OCI-LY7 (cell line): ENCODE results near the gene CNDP1. TPM values are rescaled to one million over a fixed set of nuclear protein-coding genes. Genes with fewer than 3 reads are reported as not detected.

ENCODE experiments used
- BruUV-seq: library from RNA; stranded (reverse); fragments of 400-500 nt; replicated peaks from 2 replicates; lab custom pipeline; 2021; lab: Mats Ljungman, UMichigan
- CTCF ChIA-PET: fragments of 300-600 bp; sonication (Branson Sonifier 250); formaldehyde crosslinking; loops from one replicate; lab custom pipeline; 2022; ENCODE audit warnings: antibody characterized with exemption; ENCODE audit not compliant: unreplicated experiment; lab: Charles Lee
- POLR2A ChIA-PET: fragments of 300-600 bp; sonication (Branson Sonifier 250); formaldehyde crosslinking; loops from one replicate; lab custom pipeline; 2022; ENCODE audit warnings: antibody characterized with exemption; lab: Charles Lee
- DNase-seq: peaks from one replicate; pipeline ENCODE4 v3.0.0-alpha.2; 2015; ENCODE audit warnings: low spot score
- H2AFZ ChIP-seq: fragments of 200-600 bp; sonication (generic), shearing (Covaris generic); 2 replicates; pipeline ENCODE4 v1.6.1; 2014; ENCODE audit warnings: mild to moderate bottlenecking, antibody characterized with exemption, low read length, moderate library complexity
- H3K27ac ChIP-seq: fragments of 200-600 bp; sonication (generic); 2 replicates; pipeline ENCODE4 v1.5.1; 2014; ENCODE audit warnings: mixed run types, low read depth, mild to moderate bottlenecking, moderate library complexity, low read length, inconsistent platforms; ENCODE audit not compliant: poor library complexity, severe bottlenecking
- H3K36me3 ChIP-seq: fragments of 200-600 bp; sonication (generic); 2 replicates; pipeline ENCODE4 v1.6.1; 2014; ENCODE audit warnings: mild to moderate bottlenecking, antibody characterized with exemption, low read length, moderate library complexity, mixed read lengths; ENCODE audit not compliant: insufficient read depth
- H3K4me1 ChIP-seq: fragments of 200-600 bp; sonication (generic); 2 replicates; pipeline ENCODE4 v1.5.1; 2014; ENCODE audit warnings: mild to moderate bottlenecking, low read length; ENCODE audit not compliant: insufficient read depth, poor library complexity, severe bottlenecking
- H3K4me2 ChIP-seq: fragments of 200-600 bp; sonication (generic); 2 replicates; pipeline ENCODE4 v1.6.1; 2014; ENCODE audit warnings: mild to moderate bottlenecking, low read length
- H3K4me3 ChIP-seq: fragments of 200-600 bp; sonication (generic); 2 replicates; pipeline ENCODE4 v1.5.1; 2014; ENCODE audit warnings: mild to moderate bottlenecking, low read depth, low read length; ENCODE audit not compliant: poor library complexity, severe bottlenecking
- H3K79me2 ChIP-seq: fragments of 200-600 bp; sonication (generic); 2 replicates; pipeline ENCODE4 v1.6.1; 2016; ENCODE audit warnings: low read depth, mild to moderate bottlenecking, low read length, moderate library complexity, mixed read lengths; ENCODE audit not compliant: insufficient read depth
- H3K9me2 ChIP-seq: fragments of 200-600 bp; sonication (generic); 2 replicates; pipeline ENCODE4 v1.6.1; 2016; ENCODE audit warnings: mild to moderate bottlenecking, low read length, mixed read lengths; ENCODE audit not compliant: insufficient read depth
- H3K9me3 ChIP-seq: fragments of 200-600 bp; sonication (generic); 2 replicates; pipeline ENCODE4 v1.6.1; 2014; ENCODE audit warnings: mild to moderate bottlenecking, mixed run types, low read length, mixed read lengths
- H4K20me1 ChIP-seq: fragments of 200-600 bp; sonication (generic); 2 replicates; pipeline ENCODE4 v1.6.1; 2014; ENCODE audit warnings: mild to moderate bottlenecking, antibody characterized with exemption, low read length, moderate library complexity, mixed read lengths; ENCODE audit not compliant: insufficient read depth
- EZH2phosphoT487 ChIP-seq: fragments of 200-600 bp; sonication (generic); IDR thresholded peaks from 2 replicates; pipeline ENCODE4 v1.6.1; 2018; ENCODE audit warnings: low read depth, borderline replicate concordance, mild to moderate bottlenecking, mixed run types, antibody characterized with exemption, low read length, moderate library complexity, mixed read lengths
- intact Hi-C: fragments of 100-400 bp; cut with micrococcal nuclease; formaldehyde crosslinking; loops from one replicate; pipeline ENCODE4 v1.10.0; 2022; ENCODE audit not compliant: unreplicated experiment
- total RNA-seq, 2 experiments: library from RNA; depleted of rRNA in 1 of 2; stranded (reverse); fragments of >200 nt in 1 of 2; shearing (Covaris generic) in 1 of 2; gene quantifications; 2 replicates each; pipeline ENCODE4 v1.2.3, GENCODE V29; 2014 to 2022
- TF ChIP-seq, protein P1 (sequence below): fragments of 200-600 bp; sonication (generic); conservative IDR thresholded peaks from 2 replicates; pipeline ENCODE4 v1.5.1; 2014; ENCODE audit warnings: mild to moderate bottlenecking, antibody characterized with exemption, low read length, moderate library complexity, mixed read lengths

Gene CNDP1
- total RNA-seq, 2 experiments from 2014 or later, result not detected

DNA sequence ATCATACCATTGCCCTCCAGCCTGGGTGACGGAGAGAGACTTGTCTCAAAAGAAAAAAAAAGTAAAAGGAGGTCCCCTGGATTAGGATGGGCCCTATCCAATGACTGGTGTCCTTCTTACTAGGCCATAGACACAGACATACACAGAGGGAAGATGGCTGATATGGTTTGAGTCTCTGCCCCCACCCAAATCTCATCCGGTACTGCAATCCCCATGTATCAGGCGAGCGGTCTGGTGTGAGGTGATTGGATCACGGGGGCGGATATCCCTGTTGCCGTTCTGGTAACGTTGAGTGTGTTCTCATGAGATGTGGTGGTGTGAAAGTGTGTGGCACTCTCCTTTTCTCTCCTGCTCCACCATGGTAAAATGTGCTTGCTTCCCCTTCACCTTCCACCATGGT, 45.9 kb upstream of the CNDP1 start:
- intact Hi-C loops, result no loop called here
- Histone ChIP-seq H3K36me3 (no peaks in the 10 kb centered on the region), H3K9me2 (no peaks in the 10 kb centered on the region), H4K20me1 (no peaks in the 10 kb centered on the region), H3K4me3 (no peak overlapping the region), H3K4me1 (no peaks in the 10 kb centered on the region), H3K79me2 (no peaks in the 10 kb centered on the region), H3K4me2 (no peak overlapping the region), H3K9me3 (no peaks in the 10 kb centered on the region), H2AFZ (no peak overlapping the region), H3K27ac (no peak overlapping the region)
- ChIA-PET CTCF (no interaction called here), POLR2A (interaction anchor here (0.8 kb wide), 1 partner anchor 322 kb away, joined by 4 read pairs; no protein-coding TSS in a partner anchor)
- BruUV-seq, result no TSS peak
- TF ChIP-seq, protein P1, sequence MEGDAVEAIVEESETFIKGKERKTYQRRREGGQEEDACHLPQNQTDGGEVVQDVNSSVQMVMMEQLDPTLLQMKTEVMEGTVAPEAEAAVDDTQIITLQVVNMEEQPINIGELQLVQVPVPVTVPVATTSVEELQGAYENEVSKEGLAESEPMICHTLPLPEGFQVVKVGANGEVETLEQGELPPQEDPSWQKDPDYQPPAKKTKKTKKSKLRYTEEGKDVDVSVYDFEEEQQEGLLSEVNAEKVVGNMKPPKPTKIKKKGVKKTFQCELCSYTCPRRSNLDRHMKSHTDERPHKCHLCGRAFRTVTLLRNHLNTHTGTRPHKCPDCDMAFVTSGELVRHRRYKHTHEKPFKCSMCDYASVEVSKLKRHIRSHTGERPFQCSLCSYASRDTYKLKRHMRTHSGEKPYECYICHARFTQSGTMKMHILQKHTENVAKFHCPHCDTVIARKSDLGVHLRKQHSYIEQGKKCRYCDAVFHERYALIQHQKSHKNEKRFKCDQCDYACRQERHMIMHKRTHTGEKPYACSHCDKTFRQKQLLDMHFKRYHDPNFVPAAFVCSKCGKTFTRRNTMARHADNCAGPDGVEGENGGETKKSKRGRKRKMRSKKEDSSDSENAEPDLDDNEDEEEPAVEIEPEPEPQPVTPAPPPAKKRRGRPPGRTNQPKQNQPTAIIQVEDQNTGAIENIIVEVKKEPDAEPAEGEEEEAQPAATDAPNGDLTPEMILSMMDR, result no peak
- TF ChIP-seq EZH2phosphoT487, result no peak
- DNase-seq, result no peak

DNA sequence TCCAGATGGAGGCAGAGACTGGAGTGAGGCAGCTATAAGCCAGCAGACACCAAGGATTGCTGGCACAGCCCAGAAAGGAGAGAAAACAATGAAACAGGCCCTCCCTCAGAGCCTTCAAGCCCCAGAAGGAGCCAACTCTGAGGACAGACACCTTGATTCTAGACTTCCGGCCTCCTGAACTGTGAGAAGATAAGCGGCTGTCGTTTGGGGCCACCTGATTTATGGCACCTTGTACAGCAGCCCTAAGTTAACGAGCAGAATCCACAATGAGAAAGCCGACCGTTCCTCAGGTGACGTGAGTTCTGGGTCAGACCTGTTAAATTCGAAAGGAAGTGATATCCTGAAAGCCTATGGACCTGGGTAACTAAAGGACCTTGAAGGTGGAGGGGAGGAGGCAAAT, 45.4 kb upstream of the CNDP1 start:
- ChIA-PET POLR2A (no interaction called here), CTCF (no interaction called here)
- Histone ChIP-seq H3K4me1 (no peaks in the 10 kb centered on the region), H3K9me3 (no peaks in the 10 kb centered on the region), H2AFZ (no peak overlapping the region), H4K20me1 (no peaks in the 10 kb centered on the region), H3K27ac (no peak overlapping the region), H3K79me2 (no peaks in the 10 kb centered on the region), H3K9me2 (no peaks in the 10 kb centered on the region), H3K4me2 (no peak overlapping the region), H3K4me3 (no peak overlapping the region), H3K36me3 (no peaks in the 10 kb centered on the region)
- intact Hi-C loops, result no loop called here
- BruUV-seq, result no TSS peak
- no peak for DNase-seq
- TF ChIP-seq EZH2phosphoT487, result no peak
- TF ChIP-seq, protein P1, result no peak

DNA sequence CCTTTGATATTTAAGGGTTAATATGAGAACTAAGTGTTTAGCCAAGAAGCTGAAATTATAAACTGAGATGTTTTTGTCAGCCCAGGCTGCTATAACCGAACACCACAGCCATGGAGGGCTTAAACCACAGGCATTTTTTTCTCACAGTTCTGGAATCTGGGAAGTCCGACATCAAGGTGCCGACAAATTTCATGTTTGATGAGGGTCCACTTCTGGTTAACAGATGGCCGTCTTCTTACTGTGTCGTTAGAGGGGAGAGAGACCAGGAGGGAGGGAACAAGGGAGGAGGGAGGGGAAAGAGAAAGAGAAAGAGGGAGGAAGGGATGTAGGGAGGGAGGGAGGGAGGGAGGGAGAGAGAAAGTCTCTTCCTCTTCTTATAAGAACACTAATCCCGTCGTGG, 44.6 kb upstream of the CNDP1 start:
- H2AFZ ChIP-seq, result no peak overlapping the region
- no peaks in the 10 kb centered on the region for H3K79me2 ChIP-seq
- no peaks in the 10 kb centered on the region for H3K36me3 ChIP-seq
- no peak overlapping the region for H3K27ac ChIP-seq
- BruUV-seq, result no TSS peak
- ChIA-PET POLR2A (no interaction called here), CTCF (no interaction called here)
- no peak for TF ChIP-seq EZH2phosphoT487
- TF ChIP-seq, protein P1, result no peak
- no peaks in the 10 kb centered on the region for H3K9me2 ChIP-seq
- no peak overlapping the region for H3K4me3 ChIP-seq
- no peaks in the 10 kb centered on the region for H4K20me1 ChIP-seq
- no peaks in the 10 kb centered on the region for H3K4me1 ChIP-seq
- intact Hi-C loops, result loop anchor here (5.0 kb wide), 1 partner anchor 137 kb away; no protein-coding TSS in a partner anchor
- H3K9me3 ChIP-seq, result no peaks in the 10 kb centered on the region
- no peak overlapping the region for H3K4me2 ChIP-seq
- no peak for DNase-seq
